TTC549 (cell line): ENCODE measurements around the gene PTPRN2.

Source experiments
- FAIRE-seq: peaks from 2 replicates; lab custom pipeline; 2012; peaks lifted over from hg19 to GRCh38; lab: Jason Lieb, UNC

Gene PTPRN2

DNA sequence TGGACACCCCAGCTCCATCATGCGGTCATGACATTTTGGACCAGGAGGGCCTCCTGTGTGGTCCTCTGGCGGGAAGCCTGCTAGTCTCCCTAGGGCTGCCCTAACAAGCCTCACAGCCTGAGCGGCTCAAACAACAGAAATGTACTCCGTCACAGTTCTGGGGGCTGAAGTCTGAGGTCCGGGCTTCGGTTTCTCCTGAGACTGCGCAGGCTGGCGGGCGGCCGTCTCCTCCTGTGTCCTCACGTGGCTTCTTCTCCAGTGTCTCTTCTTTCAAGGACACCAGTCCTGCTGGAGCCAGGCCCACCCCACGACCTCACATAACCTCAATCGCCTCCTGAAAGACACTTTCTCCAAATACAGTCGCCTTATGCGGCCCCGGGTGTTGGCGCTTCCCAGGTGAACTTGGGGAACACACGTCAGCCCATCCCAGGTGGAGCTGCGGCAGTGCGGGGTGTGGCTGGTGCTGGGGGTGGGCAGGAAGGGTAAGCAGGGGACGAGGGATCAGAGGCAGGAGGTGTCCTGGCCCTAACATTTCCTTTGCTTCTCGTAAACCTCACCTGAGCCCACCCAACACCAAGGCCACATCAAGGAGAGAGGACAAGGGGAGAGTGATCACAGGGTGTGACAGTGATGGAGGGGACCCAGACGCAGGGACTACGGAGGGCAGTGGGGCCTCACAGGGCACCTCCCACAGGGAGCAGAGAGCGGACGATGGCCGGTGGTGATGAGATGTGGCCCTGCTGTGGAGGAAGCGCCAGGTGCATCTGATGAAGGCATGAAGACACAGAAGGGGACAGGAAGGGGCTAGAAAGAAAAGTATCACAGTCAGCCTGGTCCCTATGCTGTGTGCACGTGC is 580.6 kb downstream of the PTPRN2 start:
- FAIRE-seq: no peak

DNA sequence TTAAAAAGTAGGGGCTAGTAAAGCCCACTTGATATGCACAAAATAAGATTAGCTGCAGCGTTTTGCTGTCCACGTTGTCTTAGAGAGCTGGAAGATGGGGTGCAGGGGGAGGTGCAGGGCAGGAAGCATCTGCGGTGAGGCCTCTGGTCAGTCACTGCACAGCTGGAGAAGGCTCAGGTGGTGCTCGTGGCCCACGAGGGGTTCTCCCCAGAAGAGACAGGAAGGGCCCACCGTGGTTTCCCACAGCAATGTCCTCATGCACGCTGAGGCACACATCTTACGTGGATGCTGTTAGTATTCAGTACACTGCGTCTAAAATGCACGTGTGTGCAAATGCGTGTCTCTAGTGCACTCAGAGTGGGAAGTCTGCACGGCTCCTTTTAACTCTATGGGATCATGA is 582.1 kb downstream of the PTPRN2 start:
- no peak for FAIRE-seq

DNA sequence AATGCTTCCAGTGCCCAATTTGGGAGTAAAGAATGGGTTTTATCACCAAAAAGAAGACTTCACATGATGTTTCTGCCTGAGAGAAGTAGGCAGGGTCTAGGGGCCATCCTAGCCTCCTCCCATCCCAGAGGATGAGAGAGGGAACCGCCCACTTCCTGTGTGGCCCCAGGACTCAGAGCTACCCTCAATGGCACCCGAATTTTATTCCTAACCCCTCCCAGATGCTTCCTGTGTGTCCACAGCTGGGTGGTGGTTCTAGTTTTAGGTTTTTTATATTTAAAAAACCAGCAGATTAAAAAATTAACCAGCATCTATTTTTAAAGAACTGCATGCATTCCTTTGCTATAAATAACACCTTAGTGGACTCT is 583.5 kb downstream of the PTPRN2 start:
- FAIRE-seq: no peak

DNA sequence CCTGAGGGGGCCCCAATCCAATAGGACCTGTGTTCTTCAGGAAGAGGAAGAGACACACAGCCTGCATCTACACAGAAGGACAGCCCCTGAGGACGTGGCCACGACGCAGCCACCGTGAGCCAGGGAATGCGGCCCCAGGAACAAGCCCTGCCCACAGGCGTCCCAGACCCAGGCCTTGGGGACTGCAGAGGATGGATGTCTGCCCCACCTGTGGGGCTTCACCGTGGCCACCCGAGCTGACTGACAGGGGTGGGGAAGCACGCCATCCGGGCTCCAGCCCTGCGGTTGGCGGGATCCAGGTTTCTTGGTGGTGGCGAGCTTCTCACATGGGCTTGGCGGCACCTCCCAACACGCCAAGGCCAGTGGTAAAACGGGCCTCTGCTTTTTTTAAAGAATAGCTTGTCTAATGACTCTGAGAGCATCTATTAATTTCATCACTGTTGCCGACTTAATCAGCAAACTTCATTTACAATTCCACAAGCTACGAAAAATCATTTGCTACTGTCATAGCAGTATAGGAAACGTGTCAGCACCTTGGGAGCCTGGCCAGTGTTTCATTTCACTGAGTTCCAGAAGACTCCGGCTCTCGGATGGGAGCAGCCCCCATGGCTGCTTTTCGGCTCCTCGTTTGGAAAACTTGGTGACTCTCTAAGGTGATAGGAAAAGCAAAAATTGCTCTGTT is 584.0 kb downstream of the PTPRN2 start:
- FAIRE-seq: no peak

DNA sequence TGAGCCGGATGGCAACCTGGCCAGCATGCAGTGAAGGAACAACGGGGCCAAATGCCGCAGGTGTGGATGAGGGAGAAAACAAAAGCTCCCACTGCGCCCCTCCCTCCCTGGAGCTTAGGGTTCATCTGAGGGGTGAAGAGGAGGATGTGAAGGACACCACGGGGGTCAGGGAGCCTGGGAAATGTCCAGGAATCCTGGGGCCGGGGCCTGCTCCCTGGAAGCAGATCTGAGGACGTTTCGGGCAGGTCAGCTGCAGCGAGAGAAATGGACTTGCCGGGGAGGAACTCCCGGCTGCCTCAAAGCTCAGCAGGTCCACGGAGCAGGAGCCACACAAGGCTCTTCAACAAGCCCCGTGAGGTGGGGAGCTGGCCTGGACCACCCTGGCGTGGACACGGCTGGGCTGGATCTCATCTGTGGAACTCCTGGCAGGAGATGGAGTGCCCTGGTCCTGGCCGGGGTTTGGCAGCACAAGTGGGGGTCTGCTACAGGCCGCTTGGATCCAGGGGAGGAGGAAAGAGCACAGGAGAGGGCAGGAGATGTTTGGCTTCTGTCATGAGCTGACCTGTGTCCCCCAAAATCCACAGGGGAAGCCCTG is 585.0 kb downstream of the PTPRN2 start:
- FAIRE-seq: no peak

DNA sequence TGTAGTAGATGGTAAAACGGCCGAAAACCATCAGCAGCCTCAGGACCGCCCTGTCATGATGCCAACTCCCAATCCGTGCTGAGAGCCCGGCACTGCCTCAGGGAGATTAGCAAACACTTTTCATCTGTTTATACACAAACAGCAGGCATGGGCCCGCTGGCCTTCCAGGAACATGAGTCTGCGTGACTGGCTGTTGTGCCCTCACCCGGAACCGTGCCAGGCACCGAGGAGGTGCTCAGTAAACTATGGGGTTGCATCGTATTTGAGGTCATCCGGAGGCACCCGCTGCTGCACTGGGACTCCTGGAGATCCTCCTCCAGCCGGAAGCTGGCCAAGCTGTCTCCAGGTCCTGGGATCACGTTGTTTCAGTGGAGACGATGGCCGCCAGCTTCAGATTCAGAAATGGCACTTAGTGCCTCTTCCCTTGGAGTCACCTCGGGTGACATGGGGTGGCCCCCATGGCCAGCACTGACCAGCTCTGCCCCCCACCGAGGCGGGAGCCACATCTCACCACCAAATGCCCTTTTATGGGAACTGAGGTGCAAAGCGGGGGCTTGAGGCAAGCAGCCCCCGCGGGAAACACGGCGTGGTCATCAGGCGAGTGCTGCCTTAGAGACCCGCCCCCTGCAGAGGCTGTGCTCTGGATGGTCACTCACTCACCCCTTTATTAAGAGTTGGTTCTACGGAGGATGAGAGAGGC is 585.9 kb downstream of the PTPRN2 start:
- FAIRE-seq: no peak

DNA sequence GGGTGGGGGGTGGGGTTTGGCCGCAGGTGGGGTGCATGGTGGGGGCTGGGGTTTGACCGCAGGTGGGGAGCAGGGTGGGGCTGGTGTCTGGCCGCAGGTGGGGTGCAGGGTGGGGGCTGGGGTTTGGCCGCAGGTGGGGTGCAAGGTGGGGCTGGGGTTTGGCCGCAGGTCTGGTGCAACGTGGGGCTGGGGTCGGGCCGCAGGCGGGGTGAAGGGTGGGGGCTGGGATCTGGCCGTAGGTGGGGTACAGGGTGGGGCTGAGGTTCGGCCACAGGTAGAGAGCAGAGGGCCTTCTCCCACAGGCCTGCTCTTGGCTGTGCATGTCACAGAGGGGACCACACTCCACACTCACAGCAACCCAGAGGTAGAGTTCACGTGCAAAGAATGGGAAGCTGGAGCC is 586.6 kb downstream of the PTPRN2 start:
- FAIRE-seq: no peak

DNA sequence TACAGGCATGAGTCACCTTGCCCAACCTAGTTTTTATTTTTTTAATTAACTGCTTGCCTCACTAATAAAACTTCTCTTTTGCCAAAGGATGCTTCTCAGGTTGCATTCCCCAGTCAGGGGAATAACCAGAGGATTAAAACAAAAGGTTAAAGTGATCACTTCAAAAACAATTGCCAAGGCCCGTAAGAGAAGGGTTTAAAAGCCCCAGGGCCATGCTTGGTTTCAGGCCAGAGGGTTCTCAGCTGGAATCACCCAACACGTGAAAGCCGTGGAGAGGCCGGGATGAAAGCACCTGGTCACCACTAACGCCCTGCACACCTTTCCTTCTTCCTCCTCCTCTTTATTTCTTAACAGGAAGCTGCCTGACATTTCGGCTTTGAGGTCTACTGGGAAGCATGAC is 587.5 kb downstream of the PTPRN2 start:
- FAIRE-seq: no peak

DNA sequence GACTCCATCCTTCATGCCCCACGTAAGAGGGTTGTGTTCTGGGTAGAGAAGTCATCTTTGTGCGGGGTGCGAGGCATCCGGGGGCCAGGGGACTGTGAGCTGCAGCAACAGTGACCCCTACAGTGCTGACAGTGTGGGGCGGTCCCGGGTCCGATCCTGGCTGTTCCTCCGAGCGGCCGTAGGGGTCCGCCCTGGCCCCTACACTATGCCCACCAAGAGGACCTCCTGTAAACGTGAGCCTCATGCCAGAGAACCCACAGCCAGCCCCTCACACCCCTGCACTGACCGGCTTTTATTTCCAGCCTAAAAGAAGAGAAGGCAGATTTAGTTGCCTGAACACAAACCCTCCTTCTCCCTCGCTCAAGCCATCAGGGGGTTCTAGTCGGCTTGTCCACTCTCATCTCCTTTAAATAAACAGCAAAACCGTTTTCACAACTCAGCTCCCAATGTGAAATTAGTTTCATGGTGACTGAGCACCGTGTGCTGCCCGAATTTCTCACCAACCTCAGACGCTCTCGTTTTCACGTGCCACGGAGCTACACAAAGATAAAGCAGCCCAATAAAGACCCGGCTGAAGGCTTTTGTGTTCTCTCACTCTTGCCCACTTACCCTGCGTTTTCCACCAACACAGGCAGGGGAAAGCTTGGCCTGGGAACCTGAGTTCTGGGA is 588.6 kb downstream of the PTPRN2 start:
- no peak for FAIRE-seq

DNA sequence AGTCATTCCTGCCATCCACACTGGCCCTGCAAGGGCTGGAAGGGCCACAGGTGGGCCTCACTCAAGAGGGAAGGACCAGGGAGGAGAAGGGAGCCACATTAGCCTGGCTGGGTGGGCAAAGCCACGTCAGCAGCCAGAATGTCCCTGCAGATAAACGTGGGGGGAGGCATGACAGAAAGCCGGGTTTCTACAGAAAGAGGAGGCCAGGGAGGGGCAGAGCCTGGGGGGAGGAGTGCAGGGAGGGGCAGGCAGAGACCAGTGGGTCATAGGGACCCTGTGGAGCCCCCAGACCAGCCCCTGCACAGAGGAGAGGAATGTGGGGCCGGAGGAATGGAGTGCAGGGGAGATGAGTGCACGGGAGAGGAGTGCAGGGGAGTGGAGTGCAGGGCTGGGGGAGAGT is 590.2 kb downstream of the PTPRN2 start:
- FAIRE-seq: no peak

DNA sequence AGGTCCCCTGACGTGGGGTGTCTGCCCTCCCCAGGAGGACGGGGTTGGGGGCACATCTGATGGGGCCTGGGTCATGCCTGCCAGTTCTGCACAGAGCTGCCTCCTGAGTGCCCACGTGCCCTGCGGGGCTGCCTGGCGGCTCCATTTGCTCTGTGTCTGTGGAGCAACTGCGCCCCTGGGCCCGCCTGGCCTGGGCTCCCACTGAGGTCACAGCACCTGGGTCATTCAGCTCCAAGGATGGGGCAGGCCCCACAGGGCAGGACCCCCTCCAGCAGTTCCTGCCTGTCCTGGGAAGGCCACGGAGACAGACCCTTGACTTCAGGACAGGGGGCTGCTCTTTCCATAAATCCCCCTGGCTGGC is 590.6 kb downstream of the PTPRN2 start:
- no peak for FAIRE-seq

DNA sequence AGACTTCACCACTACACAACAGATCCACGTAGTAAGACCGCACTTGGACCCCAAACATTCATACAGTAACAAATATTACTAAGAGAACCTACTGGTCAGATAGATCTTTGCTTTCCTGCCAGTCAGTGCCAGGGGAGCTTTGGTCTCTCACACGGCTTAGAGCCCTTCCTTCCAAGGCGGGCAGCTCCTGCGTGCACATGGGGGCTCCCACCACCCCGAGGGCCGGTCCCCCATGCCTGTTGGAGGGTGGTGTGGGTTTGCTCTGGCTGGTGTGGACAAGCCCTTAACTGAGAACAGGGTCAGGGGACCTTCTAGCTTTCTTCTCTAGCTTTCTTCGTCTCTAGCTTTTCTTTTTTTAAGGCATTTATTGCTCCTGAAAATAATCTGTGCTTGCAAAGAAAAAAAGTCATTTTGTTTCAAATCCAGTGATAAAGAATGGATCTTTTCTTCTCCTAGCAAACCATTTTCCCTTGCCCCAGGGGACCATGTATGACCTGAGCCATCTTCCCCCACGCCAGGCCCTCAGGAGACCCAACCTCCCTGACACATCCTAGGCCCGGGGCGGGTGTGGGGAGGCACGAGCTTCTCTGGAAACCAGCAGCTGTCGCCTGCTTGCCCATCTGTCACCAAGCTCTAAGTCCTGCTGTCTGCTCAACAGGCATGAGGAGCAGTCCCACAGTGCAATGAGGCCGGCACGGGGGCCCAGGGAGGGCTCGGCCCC is 591.1 kb downstream of the PTPRN2 start:
- no peak for FAIRE-seq

DNA sequence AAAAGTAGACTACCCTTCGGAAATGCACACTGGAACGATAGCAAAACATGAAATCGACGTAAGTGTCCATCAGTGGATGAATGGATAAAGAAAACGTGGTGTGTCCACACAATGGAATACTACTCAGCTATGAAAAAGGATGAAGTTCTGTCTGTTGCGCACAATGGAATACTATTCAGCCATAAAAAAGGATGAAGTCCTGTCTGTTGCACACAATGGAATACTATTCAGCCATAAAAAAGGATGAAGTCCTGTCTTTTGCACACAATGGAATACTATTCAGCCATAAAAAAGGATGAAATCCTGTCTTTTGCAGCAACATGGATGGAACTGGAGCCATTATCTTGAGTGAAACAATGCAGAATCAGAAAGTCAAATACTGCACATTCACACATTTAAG is 591.8 kb downstream of the PTPRN2 start:
- FAIRE-seq: no peak

DNA sequence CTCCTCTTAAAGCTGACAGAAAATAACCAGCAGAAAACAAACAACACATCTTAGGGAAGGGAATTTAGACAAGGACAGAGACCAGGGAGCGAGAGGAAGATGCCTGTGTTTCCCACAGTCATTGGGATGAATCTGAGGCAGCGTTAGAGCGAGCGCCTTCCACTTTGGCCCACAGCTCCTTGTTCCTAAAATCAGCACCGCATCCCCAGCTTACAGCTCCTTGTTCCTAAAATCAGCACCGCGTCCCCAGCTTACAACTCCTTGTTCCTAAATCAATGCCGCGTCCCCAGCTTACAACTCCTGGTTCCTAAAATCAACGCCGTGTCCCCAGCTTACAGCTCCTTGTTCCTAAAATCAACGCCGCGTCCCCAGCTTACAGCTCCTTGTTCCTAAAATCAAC is 593.3 kb downstream of the PTPRN2 start:
- no peak for FAIRE-seq

DNA sequence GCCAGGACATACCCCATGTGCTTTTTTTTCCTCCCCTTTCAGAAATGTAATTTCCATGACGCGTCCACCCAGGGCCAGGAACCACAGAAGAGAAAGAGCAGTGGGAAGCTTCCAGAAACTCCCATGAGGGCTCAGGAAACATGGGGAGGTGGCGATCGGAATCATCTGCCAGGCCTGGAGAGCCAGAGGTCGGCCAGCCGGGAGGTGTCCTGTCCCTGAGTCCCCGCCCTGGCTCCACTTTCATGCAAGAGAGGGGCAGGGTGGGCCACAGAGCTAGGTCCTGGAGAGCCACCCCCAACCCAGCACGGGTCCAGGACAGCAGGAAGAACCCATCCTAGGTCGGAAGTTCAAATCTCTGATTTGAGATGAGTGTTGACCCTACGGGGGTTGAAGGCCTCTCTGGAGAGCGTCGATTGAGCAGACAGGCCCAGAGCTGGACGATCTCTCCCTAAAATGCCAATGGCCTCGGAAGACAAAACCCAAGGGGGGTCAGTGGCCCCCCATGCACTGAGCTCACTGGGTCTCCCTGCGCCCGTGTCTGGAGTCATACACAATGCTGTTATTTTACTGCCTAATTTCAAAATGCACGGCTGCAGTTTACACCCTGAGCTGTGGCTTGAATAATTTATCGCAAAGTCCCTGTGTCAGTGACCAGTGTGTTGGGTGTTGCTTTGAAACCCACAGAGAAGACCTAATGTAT is 594.1 kb downstream of the PTPRN2 start:
- FAIRE-seq: no peak

DNA sequence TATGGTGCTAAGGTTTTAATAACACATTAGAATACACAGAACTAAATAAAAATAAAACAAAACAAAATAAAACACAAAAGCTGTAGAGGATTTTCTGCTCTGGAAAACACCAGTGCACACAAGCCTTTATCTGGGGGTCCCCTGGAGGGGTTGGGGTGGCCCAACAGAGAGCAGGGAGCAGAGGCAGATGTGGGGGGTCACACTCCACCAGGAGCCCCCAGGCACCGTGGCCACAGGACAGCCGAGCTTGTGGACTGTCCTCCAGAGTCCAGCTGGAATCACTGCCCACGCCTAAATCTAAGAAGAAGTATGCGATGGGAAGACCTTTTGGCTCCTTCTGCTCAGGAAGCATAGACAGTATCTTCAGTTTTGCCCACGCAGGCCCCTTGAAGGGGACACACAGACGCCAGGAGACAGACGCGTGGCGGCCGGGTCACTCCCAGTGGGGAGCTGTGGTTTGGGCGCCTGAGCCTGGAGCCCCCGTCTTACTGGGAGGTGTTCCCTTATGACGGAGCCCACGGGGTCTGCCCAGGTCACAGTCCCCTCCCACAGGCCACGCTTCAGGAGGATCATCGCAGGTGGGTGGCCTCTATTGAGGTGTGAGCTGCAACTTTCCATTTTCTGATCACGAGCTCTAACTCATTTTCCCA is 595.0 kb downstream of the PTPRN2 start:
- FAIRE-seq: no peak

DNA sequence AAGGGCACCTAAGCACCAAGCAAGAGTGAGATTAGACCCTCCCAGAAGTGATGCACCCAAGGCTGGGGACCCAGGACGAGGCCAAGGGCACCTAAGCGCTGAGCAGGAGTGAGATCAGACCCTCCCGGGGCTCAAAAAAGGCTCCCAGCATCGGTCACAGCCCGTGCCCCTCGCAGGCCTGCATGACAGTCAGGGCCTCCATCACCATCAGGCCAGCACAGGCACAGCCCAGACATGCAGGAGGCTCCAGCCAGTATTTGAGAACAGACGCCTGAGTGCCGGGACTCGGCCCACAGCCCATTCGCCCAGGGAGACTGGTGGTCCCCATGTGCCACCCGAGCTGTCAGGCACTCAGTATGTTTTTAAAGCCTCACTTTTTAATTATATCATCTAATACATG is 595.9 kb downstream of the PTPRN2 start:
- no peak for FAIRE-seq

DNA sequence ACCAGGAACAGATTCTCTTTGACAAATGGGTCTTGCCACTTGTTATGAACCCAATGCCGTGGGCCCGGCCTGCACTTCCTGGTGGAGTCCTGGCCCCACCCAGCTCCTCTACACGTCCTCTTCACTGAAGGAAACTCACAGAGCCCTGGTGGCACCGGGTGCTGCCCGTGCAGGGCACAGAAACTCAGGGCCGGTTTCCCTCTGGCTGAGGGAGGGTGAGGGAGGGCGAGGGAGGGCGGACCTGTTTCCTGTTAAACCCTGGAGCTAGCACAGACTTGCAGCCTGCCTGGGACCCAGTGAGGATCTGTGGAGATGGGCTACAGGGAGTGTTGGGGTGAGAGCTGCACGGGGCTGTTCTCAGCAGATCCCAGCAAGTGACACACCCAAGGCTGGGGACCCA is 596.3 kb downstream of the PTPRN2 start:
- FAIRE-seq: no peak

DNA sequence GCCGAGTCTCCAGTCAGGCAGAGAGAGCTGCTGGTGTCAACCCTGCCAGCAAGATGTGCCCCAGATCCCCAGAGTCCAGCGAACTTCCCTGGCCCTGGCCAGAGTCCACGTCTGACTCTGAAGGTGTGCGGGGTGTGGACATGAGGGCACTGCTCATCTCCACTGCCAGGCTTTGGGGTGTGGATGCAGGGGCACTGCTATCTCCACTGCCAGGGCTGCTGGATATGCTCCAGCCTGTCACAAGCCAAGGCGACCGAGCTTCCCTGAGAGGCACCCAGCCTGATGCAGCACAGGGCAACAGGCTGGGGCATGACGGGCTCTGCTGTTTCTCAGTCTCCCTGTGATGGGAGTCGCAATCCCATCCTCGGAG is 596.8 kb downstream of the PTPRN2 start:
- no peak for FAIRE-seq

DNA sequence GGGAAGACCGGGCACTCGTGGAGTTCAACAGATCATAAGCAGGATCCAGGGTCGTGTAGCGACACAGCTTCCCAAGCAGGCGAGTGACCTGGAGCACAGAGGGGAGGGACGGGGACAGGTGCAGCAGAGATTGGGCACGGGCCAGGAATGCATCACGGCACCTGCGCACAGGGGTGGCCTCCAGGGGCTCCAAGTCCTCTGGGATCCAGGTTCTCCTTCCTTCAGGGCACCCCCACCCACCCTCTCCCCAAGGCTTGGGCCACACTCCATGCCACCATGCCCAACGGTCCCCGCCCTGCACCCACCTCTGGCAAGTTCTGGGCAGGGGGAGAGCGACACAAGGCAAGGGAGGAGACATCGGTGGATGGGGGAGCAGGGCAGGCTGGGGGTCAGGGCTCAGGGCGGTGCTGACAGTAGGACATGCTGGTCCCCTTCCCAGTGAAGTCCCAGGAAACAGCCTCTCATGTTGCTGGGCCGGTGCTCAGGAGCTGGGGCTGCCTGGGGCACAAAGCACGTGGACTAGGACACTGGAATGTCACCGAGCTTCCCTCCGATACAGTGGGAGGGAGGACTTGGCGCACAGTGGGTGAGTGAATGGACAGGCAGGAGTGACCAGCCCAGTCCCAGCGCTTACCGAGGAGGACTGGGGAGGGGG is 597.3 kb downstream of the PTPRN2 start:
- FAIRE-seq: no peak
